PC-9 (cell line): ENCODE results near the gene CLCA1.
A peak's percentile ranks its signal among the peaks of the same experiment; 100 is the strongest.

ENCODE experiments used
- CTCF ChIP-seq: fragments of 200-600 bp; sonication (generic); conservative IDR thresholded peaks from 2 replicates; pipeline ENCODE4 v1.6.1; 2017; ENCODE audit warnings: mixed run types, antibody characterized with exemption, mild to moderate bottlenecking, moderate library complexity
- EZH2 ChIP-seq: fragments of 200-600 bp; sonication (generic); IDR thresholded peaks from 2 replicates; pipeline ENCODE4 v1.8.0; 2017; ENCODE audit warnings: antibody characterized with exemption, low read depth

- TF ChIP-seq CTCF (peak; percentile 43; the same call in 1 of the 2 replicates), EZH2 (no peak)
Measured at GRCh38 chr1:86515597-86515996, 46.9 kb downstream of the CLCA1 start.
